ENCODE results near the gene RAN.
"Not testable (repeated sequence)": the region's sequence is repeated elsewhere in the genome, so short reads cannot be mapped to it uniquely, and the experiment has no call there.

Gene RAN

GRCh38 chr12:130838951-130839769 is 32.7 kb upstream of the RAN start, which contains the start of gene STX2:
Gene STX2 (minus strand): TSS chr12:130839250. CDS start chr12:130839099, 151 bp downstream.
- peaks cover 8 to 27% (median 14%) of the 10 kb centered on the region in 4 experiments for H3K4me1 ChIP-seq (ENCODE audit: control extremely low read depth in 1 of 4, control insufficient read depth in 4 of 4, insufficient read depth in 4 of 4, low read length in 3 of 4)
- DNase-seq: peak; percentile 75 to 81 (median 79)
- CTCF ChIA-PET: no interaction called here
- POLR2A ChIA-PET: no interaction called here
- no peak within 1 kb of the TSS for H3K27ac ChIP-seq (ENCODE audit: insufficient read depth in 1 of 2, low read depth in 1 of 2, low read length in 2 of 2, poor library complexity in 1 of 2, severe bottlenecking in 2 of 2)
- H3K4me3 ChIP-seq (ENCODE audit: control insufficient read depth in 1 of 7, extremely low read depth in 1 of 7, insufficient read depth in 4 of 7, low read depth in 2 of 7, low read length in 6 of 7): peak within 1 kb of the TSS; percentile 35 to 81 (median 66)
- under 1% methylated on average over 38 of the region's 79 CpGs for WGBS (ENCODE audit: insufficient coverage)
- no peaks in the 10 kb centered on the region for H3K27me3 ChIP-seq (replicated peaks in 2 of 5; ENCODE audit: control insufficient read depth in 4 of 5, insufficient read depth in 5 of 5, low read length in 4 of 5)
- H3K36me3 ChIP-seq (ENCODE audit: control insufficient read depth in 4 of 4, insufficient read depth in 4 of 4, low read length in 3 of 4): no peaks in the 10 kb centered on the region
- H3K9me3 ChIP-seq (ENCODE audit: control extremely low read depth in 1 of 5, control insufficient read depth in 4 of 5, insufficient read depth in 2 of 5, low read depth in 1 of 5, low read length in 4 of 5): no peaks in the 10 kb centered on the region

- Histone ChIP-seq H3K4me3 (ENCODE audit: control insufficient read depth in 1 of 7, extremely low read depth in 1 of 7, insufficient read depth in 4 of 7, low read depth in 2 of 7, low read length in 6 of 7) (peak overlapping the region in 4 of 7 experiments; percentile 40 to 75 (median 58)), H3K9me3 (ENCODE audit: control extremely low read depth in 1 of 5, control insufficient read depth in 4 of 5, insufficient read depth in 2 of 5, low read depth in 1 of 5, low read length in 4 of 5) (no peaks in the 10 kb centered on the region), H3K4me1 (ENCODE audit: control extremely low read depth in 1 of 4, control insufficient read depth in 4 of 4, insufficient read depth in 4 of 4, low read length in 3 of 4) (peaks cover 4 to 24% (median 13%) of the 10 kb centered on the region in 4 experiments), H3K27ac (ENCODE audit: insufficient read depth in 1 of 2, low read depth in 1 of 2, low read length in 2 of 2, poor library complexity in 1 of 2, severe bottlenecking in 2 of 2) (no peak overlapping the region), H3K36me3 (ENCODE audit: control insufficient read depth in 4 of 4, insufficient read depth in 4 of 4, low read length in 3 of 4) (no peaks in the 10 kb centered on the region), H3K27me3 (replicated peaks in 2 of 5; ENCODE audit: control insufficient read depth in 4 of 5, insufficient read depth in 5 of 5, low read length in 4 of 5) (no peaks in the 10 kb centered on the region)
- CTCF ChIA-PET: no interaction called here
- POLR2A ChIA-PET: no interaction called here
- WGBS (ENCODE audit: insufficient coverage): 91% methylated on average over 4 of the region's 11 CpGs
- DNase-seq: no peak
Measured at GRCh38 chr12:130839770-130840404, 32.0 kb upstream of the RAN start.

- Histone ChIP-seq H3K27ac (ENCODE audit: insufficient read depth in 1 of 2, low read depth in 1 of 2, low read length in 2 of 2, poor library complexity in 1 of 2, severe bottlenecking in 2 of 2) (no peak overlapping the region), H3K27me3 (replicated peaks in 2 of 5; ENCODE audit: control insufficient read depth in 4 of 5, insufficient read depth in 5 of 5, low read length in 4 of 5) (peaks cover 0 to 2% (median 0%) of the 10 kb centered on the region in 5 experiments), H3K4me1 (ENCODE audit: control extremely low read depth in 1 of 4, control insufficient read depth in 4 of 4, insufficient read depth in 4 of 4, low read length in 3 of 4) (no peaks in the 10 kb centered on the region), H3K36me3 (ENCODE audit: control insufficient read depth in 4 of 4, insufficient read depth in 4 of 4, low read length in 3 of 4) (no peaks in the 10 kb centered on the region), H3K9me3 (ENCODE audit: control extremely low read depth in 1 of 5, control insufficient read depth in 4 of 5, insufficient read depth in 2 of 5, low read depth in 1 of 5, low read length in 4 of 5) (no peaks in the 10 kb centered on the region), H3K4me3 (ENCODE audit: control insufficient read depth in 1 of 7, extremely low read depth in 1 of 7, insufficient read depth in 4 of 7, low read depth in 2 of 7, low read length in 6 of 7) (no peak overlapping the region)
- ChIA-PET POLR2A (no interaction called here), CTCF (interaction anchor here (1.1 kb wide), 1 partner anchor 11 kb away, joined by 3 read pairs; no protein-coding TSS in a partner anchor)
- DNase-seq: no peak
Measured at GRCh38 chr12:130846369-130846768, 25.5 kb upstream of the RAN start.

DNA sequence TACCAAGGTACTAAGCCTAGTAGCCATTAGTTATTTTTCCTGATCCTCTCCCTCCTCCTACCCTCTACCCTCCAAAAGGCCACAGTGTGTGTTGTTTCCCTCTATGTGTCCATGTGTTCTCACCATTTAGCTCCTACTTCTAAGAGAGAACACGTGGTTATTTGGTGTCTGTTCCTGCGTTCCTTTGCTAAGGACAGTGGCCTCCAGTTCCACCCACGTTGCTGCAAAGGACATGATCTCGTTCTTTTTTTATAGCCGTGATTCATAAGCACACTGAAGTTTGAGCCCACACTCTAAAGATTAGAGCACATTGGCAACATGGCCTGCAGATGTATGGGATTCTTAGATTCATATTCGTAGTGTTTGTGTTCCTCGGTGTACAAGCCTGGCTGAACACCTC is 24.8 kb upstream of the RAN start:
- CTCF ChIA-PET: no interaction called here
- H3K27me3 ChIP-seq (replicated peaks in 2 of 5; ENCODE audit: control insufficient read depth in 4 of 5, insufficient read depth in 5 of 5, low read length in 4 of 5): peaks cover 0 to 4% (median 0%) of the 10 kb centered on the region in 5 experiments
- H3K4me3 ChIP-seq (ENCODE audit: control insufficient read depth in 1 of 7, extremely low read depth in 1 of 7, insufficient read depth in 4 of 7, low read depth in 2 of 7, low read length in 6 of 7): no peak overlapping the region
- H3K4me1 ChIP-seq (ENCODE audit: control extremely low read depth in 1 of 4, control insufficient read depth in 4 of 4, insufficient read depth in 4 of 4, low read length in 3 of 4): no peaks in the 10 kb centered on the region
- H3K9me3 ChIP-seq (ENCODE audit: control extremely low read depth in 1 of 5, control insufficient read depth in 4 of 5, insufficient read depth in 2 of 5, low read depth in 1 of 5, low read length in 4 of 5): no peaks in the 10 kb centered on the region
- H3K36me3 ChIP-seq (ENCODE audit: control insufficient read depth in 4 of 4, insufficient read depth in 4 of 4, low read length in 3 of 4): no peaks in the 10 kb centered on the region
- WGBS (ENCODE audit: insufficient coverage): 91% methylated on average over 7 of the region's 7 CpGs
- no peak for DNase-seq
- H3K27ac ChIP-seq (ENCODE audit: insufficient read depth in 1 of 2, low read depth in 1 of 2, low read length in 2 of 2, poor library complexity in 1 of 2, severe bottlenecking in 2 of 2): no peak overlapping the region
- POLR2A ChIA-PET: no interaction called here

DNA sequence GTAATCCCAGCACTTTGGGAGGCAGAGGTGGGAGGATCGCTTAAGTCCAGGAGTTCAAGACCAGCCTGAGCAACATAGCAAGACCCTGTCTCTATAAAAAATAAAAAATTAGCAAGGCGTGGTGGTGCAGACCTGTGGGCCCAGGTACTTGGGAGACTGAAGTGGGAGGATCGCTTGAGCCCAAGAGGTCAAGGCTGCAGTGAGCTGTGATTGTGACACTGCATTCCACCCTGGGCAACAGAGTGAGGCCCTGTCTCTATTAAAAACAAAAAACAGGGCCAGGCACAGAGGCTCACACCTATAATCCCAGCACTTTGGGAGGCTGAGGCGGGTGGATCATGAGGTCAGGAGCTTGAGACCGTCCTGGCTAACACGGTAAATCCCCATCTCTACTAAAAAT is 23.8 kb upstream of the RAN start:
- CTCF ChIA-PET; H3K27ac ChIP-seq (ENCODE audit: insufficient read depth in 1 of 2, low read depth in 1 of 2, low read length in 2 of 2, poor library complexity in 1 of 2, severe bottlenecking in 2 of 2); H3K9me3 ChIP-seq (ENCODE audit: control extremely low read depth in 1 of 5, control insufficient read depth in 4 of 5, insufficient read depth in 2 of 5, low read depth in 1 of 5, low read length in 4 of 5); H3K27me3 ChIP-seq (replicated peaks in 2 of 5; ENCODE audit: control insufficient read depth in 4 of 5, insufficient read depth in 5 of 5, low read length in 4 of 5); H3K4me3 ChIP-seq (ENCODE audit: control insufficient read depth in 1 of 7, extremely low read depth in 1 of 7, insufficient read depth in 4 of 7, low read depth in 2 of 7, low read length in 6 of 7); DNase-seq; POLR2A ChIA-PET; H3K4me1 ChIP-seq (ENCODE audit: control extremely low read depth in 1 of 4, control insufficient read depth in 4 of 4, insufficient read depth in 4 of 4, low read length in 3 of 4); H3K36me3 ChIP-seq (ENCODE audit: control insufficient read depth in 4 of 4, insufficient read depth in 4 of 4, low read length in 3 of 4): not testable (repeated sequence)
- WGBS (ENCODE audit: insufficient coverage): 100% methylated on average over 3 of the region's 6 CpGs

DNA sequence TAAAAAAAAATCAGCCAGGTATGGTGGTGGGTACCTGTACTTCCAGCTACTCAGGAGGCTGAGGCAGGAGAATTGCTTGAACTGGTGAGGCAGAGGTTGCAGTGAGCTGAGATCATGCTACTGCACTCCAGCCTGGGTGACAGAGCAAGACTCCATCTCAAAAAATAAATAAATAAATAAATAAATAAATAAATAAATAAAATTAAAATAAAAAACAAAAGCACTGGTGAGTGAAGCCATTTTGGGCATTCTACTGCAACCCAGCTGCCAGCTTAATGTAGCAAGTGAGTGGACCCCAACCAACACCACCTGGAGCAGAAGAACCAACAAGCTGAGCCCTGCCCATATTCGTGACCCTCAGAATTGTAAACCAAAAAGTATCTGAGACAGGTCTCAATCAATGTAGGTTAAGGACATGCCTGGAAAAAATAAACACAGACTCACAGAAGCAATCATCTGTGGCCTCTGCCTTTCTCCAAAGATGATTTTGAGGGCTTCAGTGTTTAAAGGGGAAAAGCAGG is 23.0 kb upstream of the RAN start:
- CTCF ChIA-PET; H3K4me1 ChIP-seq (ENCODE audit: control extremely low read depth in 1 of 4, control insufficient read depth in 4 of 4, insufficient read depth in 4 of 4, low read length in 3 of 4); POLR2A ChIA-PET; H3K4me3 ChIP-seq (ENCODE audit: control insufficient read depth in 1 of 7, extremely low read depth in 1 of 7, insufficient read depth in 4 of 7, low read depth in 2 of 7, low read length in 6 of 7); DNase-seq; H3K9me3 ChIP-seq (ENCODE audit: control extremely low read depth in 1 of 5, control insufficient read depth in 4 of 5, insufficient read depth in 2 of 5, low read depth in 1 of 5, low read length in 4 of 5); H3K27ac ChIP-seq (ENCODE audit: insufficient read depth in 1 of 2, low read depth in 1 of 2, low read length in 2 of 2, poor library complexity in 1 of 2, severe bottlenecking in 2 of 2); H3K36me3 ChIP-seq (ENCODE audit: control insufficient read depth in 4 of 4, insufficient read depth in 4 of 4, low read length in 3 of 4): not testable (repeated sequence)
- no CpG with 5 or more reads among the region's 1 CpG for WGBS (ENCODE audit: insufficient coverage)
- peaks cover 0 to 15% (median 9%) of the 10 kb centered on the region in 5 experiments for H3K27me3 ChIP-seq (replicated peaks in 2 of 5; ENCODE audit: control insufficient read depth in 4 of 5, insufficient read depth in 5 of 5, low read length in 4 of 5)

Data from common myeloid progenitor, CD34-positive (primary cell).